ENCODE data around the gene EID1.

The EID1 gene

GRCh38 chr15:48914717-48915116, 36.8 kb downstream of the EID1 start:
- DNase-seq: no peak

GRCh38 chr15:48915861-48916260, 37.9 kb downstream of the EID1 start:
- no peak for DNase-seq

- DNase-seq: no peak
Measured at GRCh38 chr15:48916721-48917120, 38.8 kb downstream of the EID1 start.

GRCh38 chr15:48922046-48922445, 44.1 kb downstream of the EID1 start:
- no peak for DNase-seq

- no peak for DNase-seq
Measured at GRCh38 chr15:48924528-48925393, 46.8 kb downstream of the EID1 start.

- no peak for DNase-seq
Measured at GRCh38 chr15:48925714-48926223, 47.8 kb downstream of the EID1 start.

- DNase-seq: no peak
Measured at GRCh38 chr15:48928877-48929538, 51.1 kb downstream of the EID1 start.

GRCh38 chr15:48929661-48930060, 51.7 kb downstream of the EID1 start:
- DNase-seq: no peak

Measured in CD4-positive, alpha-beta T cell treated with Interferon gamma for 1 hour (primary cell).